SK-N-SH (cell line): Measurements from ENCODE around the gene EDA. TPM values are rescaled to one million over a fixed set of nuclear protein-coding genes. Genes with fewer than 3 reads are reported as not detected.

ENCODE experiments used
- CTCF ChIA-PET: fragments of 300-600, 350-600 bp; formaldehyde crosslinking; extraction: SDS; loops from one replicate; lab custom pipeline; 2021; lab: Yijun Ruan, JAX
- POLR2A ChIA-PET: fragments of 350-600 bp; sonication (Branson Sonifier 250); formaldehyde crosslinking; extraction: SDS; loops from one replicate; lab custom pipeline; 2020; ENCODE audit warnings: antibody characterized with exemption, inconsistent platforms; lab: Yijun Ruan, JAX
- DNase-seq: peaks from one replicate; pipeline ENCODE4 v3.0.0; 2012
- H2AFZ ChIP-seq: fragments of 200-600 bp; sonication (generic); 2 replicates; pipeline ENCODE4 v1.8.1; 2016; ENCODE audit warnings: antibody characterized with exemption, mild to moderate bottlenecking, low read depth
- H3F3A ChIP-seq: fragments of 200-600 bp; sonication (generic); replicated peaks from 2 replicates; pipeline ENCODE3; 2016; ENCODE audit warnings: antibody characterized with exemption, mild to moderate bottlenecking; ENCODE audit not compliant: insufficient read depth
- H3K27ac ChIP-seq, 2 experiments: fragments of 200-500 bp in 1 of 2; fragments of 200-600 bp in 1 of 2; sonication (Bioruptor generic) in 1 of 2; sonication (generic), shearing (Covaris generic) in 1 of 2; 2 replicates each; pipeline versions ENCODE4 v1.5.1 to v1.6.1; 2014 to 2016; ENCODE audit warnings: low read depth in 2 of 2, inconsistent platforms in 1 of 2, low read length in 1 of 2, mild to moderate bottlenecking in 1 of 2, mixed read lengths in 1 of 2
- H3K27me3 ChIP-seq: fragments of 200-600 bp; sonication (generic), shearing (Covaris generic); 2 replicates; pipeline ENCODE4 v1.6.1; 2016; ENCODE audit warnings: mixed run types; ENCODE audit not compliant: insufficient read depth
- H3K36me3 ChIP-seq, 2 experiments: fragments of 200-500 bp in 1 of 2; fragments of 200-600 bp in 1 of 2; sonication (Bioruptor generic) in 1 of 2; sonication (generic) in 1 of 2; replicated peaks in 1 of 2; 2 replicates each; pipeline versions ENCODE3 to v1.5.1; 2014 to 2016; ENCODE audit warnings: low read length in 1 of 2, mild to moderate bottlenecking in 1 of 2; ENCODE audit not compliant: insufficient read depth in 2 of 2, control insufficient read depth in 1 of 2
- H3K4me1 ChIP-seq, 2 experiments: fragments of 200-500 bp in 1 of 2; fragments of 200-600 bp in 1 of 2; sonication (Bioruptor generic) in 1 of 2; sonication (generic), shearing (Covaris generic) in 1 of 2; 2 replicates each; pipeline versions ENCODE4 v1.5.1 to v1.6.1; 2014 to 2016; ENCODE audit warnings: low read depth in 1 of 2, low read length in 1 of 2, mixed run types in 1 of 2; ENCODE audit not compliant: insufficient read depth in 2 of 2, control insufficient read depth in 1 of 2
- H3K4me2 ChIP-seq: fragments of 200-600 bp; sonication (generic), shearing (Covaris generic); 2 replicates; pipeline ENCODE4 v1.6.1; 2017; ENCODE audit warnings: mixed run types
- H3K4me3 ChIP-seq, 2 experiments: fragments of 200-500 bp in 1 of 2; fragments of 200-600 bp in 1 of 2; sonication (Bioruptor generic) in 1 of 2; sonication (generic), shearing (Covaris generic) in 1 of 2; 2 replicates each; pipeline versions ENCODE4 v1.5.1 to v1.8.1; 2014 to 2016; ENCODE audit warnings: low read depth in 2 of 2, inconsistent platforms in 1 of 2, low read length in 1 of 2, mild to moderate bottlenecking in 1 of 2, mixed read lengths in 1 of 2, moderate library complexity in 1 of 2
- H3K79me2 ChIP-seq: fragments of 200-600 bp; sonication (generic); 2 replicates; pipeline ENCODE4 v1.8.1; 2017; ENCODE audit warnings: mild to moderate bottlenecking; ENCODE audit not compliant: insufficient read depth
- H3K9ac ChIP-seq: fragments of 200-600 bp; sonication (generic); 2 replicates; pipeline ENCODE4 v1.6.1; 2017; ENCODE audit warnings: mixed run types
- H3K9me2 ChIP-seq: fragments of 200-600 bp; sonication (generic); 2 replicates; pipeline ENCODE4 v1.6.1; 2017; ENCODE audit warnings: mixed run types
- H3K9me3 ChIP-seq: fragments of 200-600 bp; sonication (generic); 2 replicates; pipeline ENCODE4 v1.6.1; 2017; ENCODE audit warnings: mixed run types, mild to moderate bottlenecking, moderate library complexity
- H4K20me1 ChIP-seq: fragments of 200-600 bp; sonication (generic); 2 replicates; pipeline ENCODE4 v1.6.1; 2017; ENCODE audit warnings: mild to moderate bottlenecking, mixed run types; ENCODE audit not compliant: insufficient read depth
- CHD2 ChIP-seq: fragments of 150-350 bp; IDR thresholded peaks from 2 replicates; pipeline ENCODE4 v1.6.1; 2018; ENCODE audit warnings: low read length; ENCODE audit not compliant: partially characterized antibody
- FOSL2 ChIP-seq: IDR thresholded peaks from 2 replicates; pipeline ENCODE4 v1.4.0; 2012; ENCODE audit warnings: low read depth, mild to moderate bottlenecking, moderate library complexity, borderline replicate concordance
- FOXM1 ChIP-seq: IDR thresholded peaks from 2 replicates; pipeline ENCODE4 v1.4.0; 2012; ENCODE audit warnings: low read depth, mild to moderate bottlenecking
- GABPA ChIP-seq: IDR thresholded peaks from 2 replicates; pipeline ENCODE4 v1.4.0; 2012; ENCODE audit warnings: low read depth, mild to moderate bottlenecking
- NRF1 ChIP-seq: IDR thresholded peaks from 2 replicates; pipeline ENCODE4 v1.6.1; 2012; ENCODE audit warnings: low read depth, mild to moderate bottlenecking, low read length
- RXRA ChIP-seq: IDR thresholded peaks from 2 replicates; pipeline ENCODE4 v1.4.0; 2012; ENCODE audit warnings: low read depth, mild to moderate bottlenecking, borderline replicate concordance
- TAF1 ChIP-seq: IDR thresholded peaks from 2 replicates; pipeline ENCODE4 v1.6.1; 2012; ENCODE audit warnings: low read depth, mild to moderate bottlenecking, low read length, moderate library complexity, borderline replicate concordance
- TEAD4 ChIP-seq: IDR thresholded peaks from 2 replicates; pipeline ENCODE4 v1.4.0; 2012; ENCODE audit warnings: mild to moderate bottlenecking, borderline replicate concordance; ENCODE audit not compliant: insufficient read depth
- WGBS: methylation state at CpG from one replicate; pipeline ENCODE4 v1.1.6; 2017; ENCODE audit warnings: low lambda C conversion rate; 5-methylcytosine and 5-hydroxymethylcytosine counted together
- polyA plus RNA-seq, 3 experiments: library from polyadenylated mRNA; depleted of rRNA; stranded (reverse); fragments of >200 nt; gene quantifications; 2 replicates each; pipeline ENCODE4 v1.2.3, GENCODE V29; 2012
- TF ChIP-seq, protein P1 (sequence below): IDR thresholded peaks from 2 replicates; pipeline ENCODE4 v1.4.0; 2012; ENCODE audit warnings: low read depth, borderline replicate concordance
- TF ChIP-seq, protein P2 (sequence below): IDR thresholded peaks from 2 replicates; pipeline ENCODE4 v1.4.0; 2012; ENCODE audit warnings: low read depth, borderline replicate concordance
- TF ChIP-seq, protein P3 (sequence below): IDR thresholded peaks from 2 replicates; pipeline ENCODE4 v1.6.1; 2012; ENCODE audit warnings: mild to moderate bottlenecking, low read depth, low read length, moderate library complexity
- TF ChIP-seq, protein P4 (sequence below): IDR thresholded peaks from 2 replicates; pipeline ENCODE4; 2012
- TF ChIP-seq, protein P5 (sequence below): fragments of 150-350 bp; IDR thresholded peaks from 2 replicates; pipeline ENCODE4 v1.6.1; 2016; ENCODE audit warnings: mild to moderate bottlenecking, low read depth, low read length
- TF ChIP-seq, protein P6 (sequence below): fragments of 150-350 bp; IDR thresholded peaks from 2 replicates; pipeline ENCODE4 v1.6.1; 2017; ENCODE audit warnings: antibody characterized with exemption, low read length, low read depth, borderline replicate concordance

Gene EDA
- polyA plus RNA-seq, 1 of the 3 experiments (the other 2 are of a cell fraction) = 0.02 TPM

DNA sequence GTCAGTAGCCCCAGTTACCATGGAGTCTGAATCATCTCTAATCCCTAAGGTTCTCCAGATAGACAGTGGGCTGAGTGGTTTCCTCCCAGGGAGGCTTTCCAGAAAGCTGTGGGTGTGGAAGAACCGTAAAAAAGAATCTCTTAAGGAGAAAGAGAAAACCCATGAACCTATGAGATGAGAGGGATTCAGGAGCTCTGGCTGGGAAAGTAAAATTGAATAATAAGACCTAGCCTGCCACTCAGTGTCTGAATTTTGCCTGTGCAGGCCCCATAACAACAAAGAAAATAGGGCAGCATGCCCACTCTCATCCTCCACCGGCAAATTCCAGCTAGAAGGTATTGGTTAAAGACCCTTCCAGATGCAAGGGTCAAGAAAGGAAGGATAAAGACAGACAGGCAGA is 416.9 kb downstream of the EDA start (continued):
- TF ChIP-seq, protein P1, sequence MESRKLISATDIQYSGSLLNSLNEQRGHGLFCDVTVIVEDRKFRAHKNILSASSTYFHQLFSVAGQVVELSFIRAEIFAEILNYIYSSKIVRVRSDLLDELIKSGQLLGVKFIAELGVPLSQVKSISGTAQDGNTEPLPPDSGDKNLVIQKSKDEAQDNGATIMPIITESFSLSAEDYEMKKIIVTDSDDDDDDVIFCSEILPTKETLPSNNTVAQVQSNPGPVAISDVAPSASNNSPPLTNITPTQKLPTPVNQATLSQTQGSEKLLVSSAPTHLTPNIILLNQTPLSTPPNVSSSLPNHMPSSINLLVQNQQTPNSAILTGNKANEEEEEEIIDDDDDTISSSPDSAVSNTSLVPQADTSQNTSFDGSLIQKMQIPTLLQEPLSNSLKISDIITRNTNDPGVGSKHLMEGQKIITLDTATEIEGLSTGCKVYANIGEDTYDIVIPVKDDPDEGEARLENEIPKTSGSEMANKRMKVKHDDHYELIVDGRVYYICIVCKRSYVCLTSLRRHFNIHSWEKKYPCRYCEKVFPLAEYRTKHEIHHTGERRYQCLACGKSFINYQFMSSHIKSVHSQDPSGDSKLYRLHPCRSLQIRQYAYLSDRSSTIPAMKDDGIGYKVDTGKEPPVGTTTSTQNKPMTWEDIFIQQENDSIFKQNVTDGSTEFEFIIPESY = no peak
- TF ChIP-seq FOSL2 (no peak), GABPA (no peak)
- TF ChIP-seq, protein P2, sequence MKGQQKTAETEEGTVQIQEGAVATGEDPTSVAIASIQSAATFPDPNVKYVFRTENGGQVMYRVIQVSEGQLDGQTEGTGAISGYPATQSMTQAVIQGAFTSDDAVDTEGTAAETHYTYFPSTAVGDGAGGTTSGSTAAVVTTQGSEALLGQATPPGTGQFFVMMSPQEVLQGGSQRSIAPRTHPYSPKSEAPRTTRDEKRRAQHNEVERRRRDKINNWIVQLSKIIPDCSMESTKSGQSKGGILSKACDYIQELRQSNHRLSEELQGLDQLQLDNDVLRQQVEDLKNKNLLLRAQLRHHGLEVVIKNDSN = no peak
- TF ChIP-seq, protein P3, sequence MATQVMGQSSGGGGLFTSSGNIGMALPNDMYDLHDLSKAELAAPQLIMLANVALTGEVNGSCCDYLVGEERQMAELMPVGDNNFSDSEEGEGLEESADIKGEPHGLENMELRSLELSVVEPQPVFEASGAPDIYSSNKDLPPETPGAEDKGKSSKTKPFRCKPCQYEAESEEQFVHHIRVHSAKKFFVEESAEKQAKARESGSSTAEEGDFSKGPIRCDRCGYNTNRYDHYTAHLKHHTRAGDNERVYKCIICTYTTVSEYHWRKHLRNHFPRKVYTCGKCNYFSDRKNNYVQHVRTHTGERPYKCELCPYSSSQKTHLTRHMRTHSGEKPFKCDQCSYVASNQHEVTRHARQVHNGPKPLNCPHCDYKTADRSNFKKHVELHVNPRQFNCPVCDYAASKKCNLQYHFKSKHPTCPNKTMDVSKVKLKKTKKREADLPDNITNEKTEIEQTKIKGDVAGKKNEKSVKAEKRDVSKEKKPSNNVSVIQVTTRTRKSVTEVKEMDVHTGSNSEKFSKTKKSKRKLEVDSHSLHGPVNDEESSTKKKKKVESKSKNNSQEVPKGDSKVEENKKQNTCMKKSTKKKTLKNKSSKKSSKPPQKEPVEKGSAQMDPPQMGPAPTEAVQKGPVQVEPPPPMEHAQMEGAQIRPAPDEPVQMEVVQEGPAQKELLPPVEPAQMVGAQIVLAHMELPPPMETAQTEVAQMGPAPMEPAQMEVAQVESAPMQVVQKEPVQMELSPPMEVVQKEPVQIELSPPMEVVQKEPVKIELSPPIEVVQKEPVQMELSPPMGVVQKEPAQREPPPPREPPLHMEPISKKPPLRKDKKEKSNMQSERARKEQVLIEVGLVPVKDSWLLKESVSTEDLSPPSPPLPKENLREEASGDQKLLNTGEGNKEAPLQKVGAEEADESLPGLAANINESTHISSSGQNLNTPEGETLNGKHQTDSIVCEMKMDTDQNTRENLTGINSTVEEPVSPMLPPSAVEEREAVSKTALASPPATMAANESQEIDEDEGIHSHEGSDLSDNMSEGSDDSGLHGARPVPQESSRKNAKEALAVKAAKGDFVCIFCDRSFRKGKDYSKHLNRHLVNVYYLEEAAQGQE = no peak
- TF ChIP-seq, all 33 proteins: peak for 0

DNA sequence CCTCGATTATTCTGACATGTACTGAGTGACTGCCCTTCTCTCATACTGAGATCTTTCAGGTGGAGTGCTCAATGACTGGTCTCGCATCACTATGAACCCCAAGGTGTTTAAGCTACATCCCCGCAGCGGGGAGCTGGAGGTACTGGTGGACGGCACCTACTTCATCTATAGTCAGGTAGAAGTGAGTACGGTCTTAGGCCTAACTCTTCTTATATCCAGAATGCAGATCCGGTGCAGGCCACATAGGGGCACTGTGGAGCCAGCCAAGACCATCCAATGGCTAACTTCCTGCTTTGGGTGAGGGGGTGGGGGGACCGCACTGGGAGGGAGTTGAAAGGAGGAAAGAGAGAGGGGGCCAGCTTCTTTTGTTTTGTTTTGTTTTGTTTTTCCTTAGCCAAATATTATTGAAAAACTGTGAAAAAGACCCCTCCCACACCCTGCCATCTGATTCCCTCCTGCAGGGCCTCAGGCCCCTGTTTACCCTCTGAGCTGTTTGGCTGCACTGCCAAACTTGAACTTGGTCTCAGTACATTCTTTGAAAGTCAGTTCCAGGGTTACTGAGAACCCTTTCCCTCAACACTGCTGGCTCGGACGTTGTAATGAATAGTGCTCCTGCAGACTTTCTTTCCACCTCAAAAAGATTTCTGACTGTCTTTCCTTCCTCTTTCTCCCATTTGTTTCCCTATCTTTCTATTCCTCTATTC is 417.6 kb downstream of the EDA start:
- no peaks in the 10 kb centered on the region for H3K9me3 ChIP-seq
- no peak overlapping the region for H2AFZ ChIP-seq
- no peaks in the 10 kb centered on the region; the same call in 1 of the 2 replicates for H3K27me3 ChIP-seq
- no peaks in the 10 kb centered on the region for H3K9me2 ChIP-seq
- H3K36me3 ChIP-seq = no peaks in the 10 kb centered on the region
- DNase-seq = peak; percentile 52
- no peaks in the 10 kb centered on the region for H3K79me2 ChIP-seq
- no peaks in the 10 kb centered on the region for H3K4me1 ChIP-seq
- no peak overlapping the region for H3K27ac ChIP-seq
- 27% methylated on average over 10 of the region's 10 CpGs for WGBS
- H3K4me3 ChIP-seq = no peak overlapping the region
- CTCF ChIA-PET = interaction anchor here (0.6 to 4.9 kb wide), 15 partner anchors 8 to 1211 kb away, joined by 3 to 47 read pairs (median 5); partner anchors contain the start of gene IGBP1
- POLR2A ChIA-PET = no interaction called here
- H3K9ac ChIP-seq = no peak overlapping the region
- no peaks in the 10 kb centered on the region for H4K20me1 ChIP-seq
- no peaks in the 10 kb centered on the region for H3F3A ChIP-seq
- no peak overlapping the region for H3K4me2 ChIP-seq
- TF ChIP-seq, protein P4, sequence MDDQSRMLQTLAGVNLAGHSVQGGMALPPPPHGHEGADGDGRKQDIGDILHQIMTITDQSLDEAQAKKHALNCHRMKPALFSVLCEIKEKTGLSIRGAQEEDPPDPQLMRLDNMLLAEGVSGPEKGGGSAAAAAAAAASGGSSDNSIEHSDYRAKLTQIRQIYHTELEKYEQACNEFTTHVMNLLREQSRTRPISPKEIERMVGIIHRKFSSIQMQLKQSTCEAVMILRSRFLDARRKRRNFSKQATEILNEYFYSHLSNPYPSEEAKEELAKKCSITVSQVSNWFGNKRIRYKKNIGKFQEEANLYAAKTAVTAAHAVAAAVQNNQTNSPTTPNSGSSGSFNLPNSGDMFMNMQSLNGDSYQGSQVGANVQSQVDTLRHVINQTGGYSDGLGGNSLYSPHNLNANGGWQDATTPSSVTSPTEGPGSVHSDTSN = no peak
- no peak for TF ChIP-seq FOXM1
- no peak for TF ChIP-seq RXRA
- TF ChIP-seq, protein P5, sequence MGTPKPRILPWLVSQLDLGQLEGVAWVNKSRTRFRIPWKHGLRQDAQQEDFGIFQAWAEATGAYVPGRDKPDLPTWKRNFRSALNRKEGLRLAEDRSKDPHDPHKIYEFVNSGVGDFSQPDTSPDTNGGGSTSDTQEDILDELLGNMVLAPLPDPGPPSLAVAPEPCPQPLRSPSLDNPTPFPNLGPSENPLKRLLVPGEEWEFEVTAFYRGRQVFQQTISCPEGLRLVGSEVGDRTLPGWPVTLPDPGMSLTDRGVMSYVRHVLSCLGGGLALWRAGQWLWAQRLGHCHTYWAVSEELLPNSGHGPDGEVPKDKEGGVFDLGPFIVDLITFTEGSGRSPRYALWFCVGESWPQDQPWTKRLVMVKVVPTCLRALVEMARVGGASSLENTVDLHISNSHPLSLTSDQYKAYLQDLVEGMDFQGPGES = no peak
- TF ChIP-seq TAF1 = no peak
- TF ChIP-seq, protein P6, sequence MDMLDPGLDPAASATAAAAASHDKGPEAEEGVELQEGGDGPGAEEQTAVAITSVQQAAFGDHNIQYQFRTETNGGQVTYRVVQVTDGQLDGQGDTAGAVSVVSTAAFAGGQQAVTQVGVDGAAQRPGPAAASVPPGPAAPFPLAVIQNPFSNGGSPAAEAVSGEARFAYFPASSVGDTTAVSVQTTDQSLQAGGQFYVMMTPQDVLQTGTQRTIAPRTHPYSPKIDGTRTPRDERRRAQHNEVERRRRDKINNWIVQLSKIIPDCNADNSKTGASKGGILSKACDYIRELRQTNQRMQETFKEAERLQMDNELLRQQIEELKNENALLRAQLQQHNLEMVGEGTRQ = no peak
- no peak for TF ChIP-seq GABPA
- TF ChIP-seq, protein P1 = no peak
- no peak for TF ChIP-seq CHD2
- TF ChIP-seq NRF1 = no peak
- no peak for TF ChIP-seq TEAD4
- TF ChIP-seq FOSL2 = no peak
